ENCODE results near the gene DTNA. TPM values are rescaled to one million over a fixed set of nuclear protein-coding genes. Genes with fewer than 3 reads are reported as not detected.

DTNA gene
- total RNA-seq, 2 experiments from 2014 or later = not detected

DNA sequence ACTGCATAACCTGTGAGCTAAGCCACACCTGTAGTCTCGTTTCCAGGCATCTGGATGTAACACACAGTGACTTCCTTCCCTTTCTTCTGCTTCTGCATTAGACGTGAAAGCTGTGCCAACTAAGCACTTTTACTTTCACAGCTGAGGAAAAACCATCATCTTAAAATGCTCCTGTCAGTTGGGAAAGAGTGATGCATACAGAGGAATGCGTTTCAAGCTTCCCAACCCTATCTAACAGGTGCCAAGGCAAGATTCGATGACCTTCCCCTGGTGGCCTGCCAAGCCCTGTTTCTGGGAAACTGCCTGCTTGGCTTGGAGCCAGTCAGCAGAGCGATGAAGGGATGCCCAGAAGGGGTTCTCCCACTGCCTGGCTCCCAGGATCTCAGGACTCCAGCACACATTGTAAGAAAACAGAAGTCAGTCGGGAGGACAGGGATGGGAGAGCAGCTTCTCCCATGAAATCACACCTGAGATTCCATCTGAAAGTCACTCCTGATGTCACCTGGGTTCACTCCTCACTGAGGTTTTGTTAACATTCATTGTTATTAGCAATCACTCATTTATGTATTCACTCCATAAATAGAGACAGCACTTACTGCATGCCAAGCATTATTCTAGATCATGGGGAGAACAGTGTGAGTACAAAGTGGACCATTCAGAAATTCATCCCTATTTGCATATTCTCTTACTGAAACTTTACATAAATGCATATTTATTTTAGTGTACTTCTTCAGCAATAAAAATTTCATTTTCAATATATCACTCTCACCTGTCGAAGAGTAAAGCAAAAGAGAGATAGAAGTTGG lies 64.1 kb downstream of the DTNA start:
- Mint-ChIP-seq H3K36me3 (ENCODE audit: low read depth) (no peaks in the 10 kb centered on the region), H3K9me3 (no peaks in the 10 kb centered on the region), H3K4me3 (no peak overlapping the region), H3K27ac (no peak overlapping the region), H3K4me1 (ENCODE audit: low read depth) (no peaks in the 10 kb centered on the region), H3K27me3 (peaks cover 17% of the 10 kb centered on the region)
- no peak overlapping the region for H3K4me3 ChIP-seq (ENCODE audit: low read length)
- H3K9me3 ChIP-seq (ENCODE audit: control insufficient read depth in 1 of 2, insufficient read depth in 1 of 2, low read length in 2 of 2) = no peaks in the 10 kb centered on the region
- no peaks in the 10 kb centered on the region for H3K4me1 ChIP-seq (ENCODE audit: insufficient read depth, low read length)
- DNase-seq (no peak), ATAC-seq (ENCODE audit: poor library complexity) (no peak)
- ChIA-PET CTCF (no interaction called here), POLR2A (no interaction called here)
- H3K27ac ChIP-seq (ENCODE audit: low read depth in 1 of 2, low read length in 2 of 2) = no peak overlapping the region
- H3K27me3 ChIP-seq (ENCODE audit: control insufficient read depth in 1 of 2, insufficient read depth in 2 of 2, low read length in 2 of 2) = peaks cover 0 to 6% of the 10 kb centered on the region in 2 experiments
- intact Hi-C loops (cut with DNase I, micrococcal nuclease) = no loop called here
- H3K36me3 ChIP-seq (ENCODE audit: insufficient read depth, low read length) = no peaks in the 10 kb centered on the region
- TF ChIP-seq, protein P1, sequence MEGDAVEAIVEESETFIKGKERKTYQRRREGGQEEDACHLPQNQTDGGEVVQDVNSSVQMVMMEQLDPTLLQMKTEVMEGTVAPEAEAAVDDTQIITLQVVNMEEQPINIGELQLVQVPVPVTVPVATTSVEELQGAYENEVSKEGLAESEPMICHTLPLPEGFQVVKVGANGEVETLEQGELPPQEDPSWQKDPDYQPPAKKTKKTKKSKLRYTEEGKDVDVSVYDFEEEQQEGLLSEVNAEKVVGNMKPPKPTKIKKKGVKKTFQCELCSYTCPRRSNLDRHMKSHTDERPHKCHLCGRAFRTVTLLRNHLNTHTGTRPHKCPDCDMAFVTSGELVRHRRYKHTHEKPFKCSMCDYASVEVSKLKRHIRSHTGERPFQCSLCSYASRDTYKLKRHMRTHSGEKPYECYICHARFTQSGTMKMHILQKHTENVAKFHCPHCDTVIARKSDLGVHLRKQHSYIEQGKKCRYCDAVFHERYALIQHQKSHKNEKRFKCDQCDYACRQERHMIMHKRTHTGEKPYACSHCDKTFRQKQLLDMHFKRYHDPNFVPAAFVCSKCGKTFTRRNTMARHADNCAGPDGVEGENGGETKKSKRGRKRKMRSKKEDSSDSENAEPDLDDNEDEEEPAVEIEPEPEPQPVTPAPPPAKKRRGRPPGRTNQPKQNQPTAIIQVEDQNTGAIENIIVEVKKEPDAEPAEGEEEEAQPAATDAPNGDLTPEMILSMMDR (IDR thresholded peaks at IDR 0.05) = no peak

- no peaks in the 10 kb centered on the region for H3K36me3 Mint-ChIP-seq (ENCODE audit: low read depth)
- peaks cover 17% of the 10 kb centered on the region for H3K27me3 Mint-ChIP-seq
- peaks cover 3% of the 10 kb centered on the region for H3K9me3 Mint-ChIP-seq
- Histone ChIP-seq H3K27me3 (ENCODE audit: control insufficient read depth in 1 of 2, insufficient read depth in 2 of 2, low read length in 2 of 2) (peaks cover 0 to 6% of the 10 kb centered on the region in 2 experiments), H3K27ac (ENCODE audit: low read depth in 1 of 2, low read length in 2 of 2) (no peak overlapping the region), H3K36me3 (ENCODE audit: insufficient read depth, low read length) (no peaks in the 10 kb centered on the region), H3K4me1 (ENCODE audit: insufficient read depth, low read length) (no peaks in the 10 kb centered on the region), H3K9me3 (ENCODE audit: control insufficient read depth in 1 of 2, insufficient read depth in 1 of 2, low read length in 2 of 2) (no peaks in the 10 kb centered on the region), H3K4me3 (ENCODE audit: low read length) (no peak overlapping the region)
- intact Hi-C loops (cut with DNase I, micrococcal nuclease) = no loop called here
- CTCF ChIA-PET = no interaction called here
- H3K27ac Mint-ChIP-seq = no peak overlapping the region
- POLR2A ChIA-PET = no interaction called here
- TF ChIP-seq, protein P1 (IDR thresholded peaks at IDR 0.05) = no peak
- H3K4me1 Mint-ChIP-seq (ENCODE audit: low read depth) = no peaks in the 10 kb centered on the region
- DNase-seq (no peak), ATAC-seq (ENCODE audit: poor library complexity) (no peak)
- H3K4me3 Mint-ChIP-seq = no peak overlapping the region
These were observed 65.4 kb downstream of the DTNA start for GRCh38 chr18:34775461-34775860.

GRCh38 chr18:34779112-34779511 lies 69.0 kb downstream of the DTNA start:
- no peaks in the 10 kb centered on the region for H3K9me3 ChIP-seq (ENCODE audit: control insufficient read depth in 1 of 2, insufficient read depth in 1 of 2, low read length in 2 of 2)
- ChIA-PET CTCF (interaction anchor here (2.2 kb wide), 1 partner anchor 9 kb away, joined by 9 read pairs; no protein-coding TSS in a partner anchor), POLR2A (no interaction called here)
- TF ChIP-seq, protein P1 (IDR thresholded peaks at IDR 0.05) = no peak
- peaks cover 12% of the 10 kb centered on the region for H3K27me3 Mint-ChIP-seq
- no peaks in the 10 kb centered on the region for H3K27me3 ChIP-seq (ENCODE audit: control insufficient read depth in 1 of 2, insufficient read depth in 2 of 2, low read length in 2 of 2)
- no peak overlapping the region for H3K4me3 Mint-ChIP-seq
- no peak overlapping the region for H3K27ac Mint-ChIP-seq
- ATAC-seq (ENCODE audit: poor library complexity) = no peak
- DNase-seq = no peak
- no peak overlapping the region for H3K27ac ChIP-seq (ENCODE audit: low read depth in 1 of 2, low read length in 2 of 2)
- H3K36me3 Mint-ChIP-seq (ENCODE audit: low read depth) = no peaks in the 10 kb centered on the region
- intact Hi-C loops (cut with DNase I, micrococcal nuclease) = no loop called here
- no peaks in the 10 kb centered on the region for H3K36me3 ChIP-seq (ENCODE audit: insufficient read depth, low read length)
- no peak overlapping the region for H3K4me3 ChIP-seq (ENCODE audit: low read length)
- H3K4me1 ChIP-seq (ENCODE audit: insufficient read depth, low read length) = no peaks in the 10 kb centered on the region
- H3K4me1 Mint-ChIP-seq (ENCODE audit: low read depth) = no peaks in the 10 kb centered on the region
- peaks cover 3% of the 10 kb centered on the region for H3K9me3 Mint-ChIP-seq

Data from CD4-positive, alpha-beta T cell (primary cell).